NCI-H1436 treated with DMSO at 0.1 percent for 48 hours (cell line): Measurements from ENCODE around the gene HMGCS2.

Source experiments
- DNase-seq: peaks from one replicate; lab custom pipeline; 2025; lab: John Stamatoyannopoulos, UW

HMGCS2 gene

DNA sequence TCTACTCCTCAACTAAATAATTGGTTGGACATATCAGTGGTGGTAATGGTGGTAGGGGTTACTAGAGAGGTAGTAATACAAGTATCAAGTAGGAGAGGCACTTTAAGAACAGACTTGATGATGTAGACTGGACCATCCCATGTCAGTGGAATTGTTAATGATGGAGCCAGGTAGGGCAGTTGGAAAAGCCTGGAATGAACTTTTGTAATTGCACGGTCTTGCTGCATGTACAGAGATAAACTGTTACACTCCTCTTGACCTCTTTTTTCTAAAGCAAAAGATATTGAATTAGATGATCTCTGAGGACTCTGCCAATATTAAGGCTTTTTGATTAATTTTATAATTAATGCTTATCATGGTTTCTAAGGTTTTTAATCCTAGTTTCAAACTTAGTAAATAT, 5.8 kb downstream of the HMGCS2 start:
- DNase-seq, result no peak

DNA sequence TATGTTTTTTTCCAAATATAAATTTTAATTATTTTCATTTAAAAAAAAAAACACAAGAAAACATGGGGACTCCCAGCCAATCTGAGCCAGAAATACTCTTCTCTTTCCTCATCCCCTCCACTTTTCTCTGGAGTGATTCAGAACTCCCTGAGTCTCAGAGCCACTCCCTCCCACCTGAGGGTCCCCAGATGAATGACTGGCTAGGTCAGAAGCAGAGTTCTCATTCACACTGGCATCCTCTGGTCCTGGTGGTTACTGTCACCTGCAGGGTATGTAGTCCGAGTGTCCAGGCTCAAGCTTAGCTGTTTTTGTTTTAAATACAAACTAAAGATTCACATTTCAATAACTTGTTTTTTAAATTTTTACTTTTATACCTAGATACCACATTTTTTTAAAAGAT, 6.3 kb downstream of the HMGCS2 start:
- DNase-seq, result no peak

DNA sequence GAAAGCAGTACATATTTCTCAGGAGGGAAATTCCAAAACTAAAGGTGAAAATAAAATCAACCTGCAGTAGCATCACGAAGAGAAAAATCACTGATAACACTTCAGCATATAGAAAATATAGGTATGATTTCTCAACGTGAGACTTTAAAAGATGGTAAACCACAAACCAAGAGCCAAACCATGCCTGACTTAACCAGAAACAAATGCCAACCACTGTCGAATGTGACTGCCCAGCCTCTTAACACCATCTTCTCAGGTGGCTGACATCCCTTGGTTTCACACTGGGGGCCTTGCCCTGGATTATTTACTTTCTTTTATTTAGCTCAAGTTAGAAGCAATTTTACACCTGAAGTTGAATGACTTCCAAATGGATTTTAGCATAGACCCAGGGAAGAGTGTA, 10.1 kb downstream of the HMGCS2 start:
- no peak for DNase-seq

DNA sequence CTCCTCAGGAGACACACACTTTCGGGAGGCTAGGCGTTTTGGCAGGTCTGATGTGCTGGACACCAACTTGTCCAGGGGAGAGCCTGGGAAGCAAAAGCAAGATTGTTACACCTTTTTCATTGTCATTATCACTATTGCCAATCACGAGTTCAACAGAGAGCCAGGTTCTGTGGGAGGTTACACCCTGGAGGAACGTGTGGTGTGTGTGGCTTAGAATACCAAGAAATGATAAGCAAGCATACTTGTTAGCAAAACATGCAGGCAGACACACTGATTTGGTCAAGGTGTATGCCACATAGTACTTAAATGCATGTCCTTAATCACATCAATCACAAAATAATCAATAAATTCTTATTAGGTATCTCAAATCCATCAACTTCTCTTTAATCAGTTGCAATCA, 16.1 kb downstream of the HMGCS2 start:
- DNase-seq, result no peak

DNA sequence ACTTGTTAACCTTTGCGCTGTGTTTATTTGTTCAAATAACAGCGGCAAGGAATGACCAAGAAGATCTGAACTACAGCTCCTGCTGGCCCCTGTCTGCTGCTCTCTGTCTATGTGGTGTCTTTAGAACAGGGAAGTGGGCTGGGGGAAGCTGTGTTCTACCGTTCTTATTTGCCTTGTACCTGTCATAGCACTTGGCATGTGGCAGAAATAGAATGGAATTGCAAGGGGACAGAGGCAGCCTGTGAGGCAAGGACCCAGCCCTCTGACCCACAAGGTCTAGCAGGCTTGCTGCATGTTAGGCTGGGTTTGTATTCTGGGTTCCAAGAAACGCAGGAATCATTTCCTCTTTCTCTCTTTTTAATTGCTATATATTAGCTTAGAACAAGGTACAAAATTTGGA, 20.7 kb downstream of the HMGCS2 start:
- DNase-seq, result no peak

DNA sequence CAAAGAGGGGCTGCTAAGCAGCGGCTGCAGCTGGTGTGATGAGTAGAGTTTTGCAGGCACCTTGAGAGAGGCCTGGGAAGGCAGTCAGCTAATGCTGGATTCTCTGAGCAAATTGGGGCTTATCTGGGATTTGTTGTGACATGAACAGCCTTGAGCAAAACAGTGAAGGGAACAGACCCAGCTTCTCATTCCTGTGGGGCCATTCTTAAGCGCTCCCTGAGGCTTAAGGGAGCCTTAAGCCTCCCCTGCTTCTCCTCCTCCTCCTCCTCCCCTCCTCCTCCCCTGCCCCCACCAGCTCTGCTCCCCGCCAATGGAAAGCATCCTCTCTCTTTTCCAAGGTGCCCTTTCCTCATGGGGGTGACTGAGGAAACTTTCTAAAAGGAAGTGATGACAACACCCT, 21.3 kb downstream of the HMGCS2 start:
- DNase-seq, result no peak

DNA sequence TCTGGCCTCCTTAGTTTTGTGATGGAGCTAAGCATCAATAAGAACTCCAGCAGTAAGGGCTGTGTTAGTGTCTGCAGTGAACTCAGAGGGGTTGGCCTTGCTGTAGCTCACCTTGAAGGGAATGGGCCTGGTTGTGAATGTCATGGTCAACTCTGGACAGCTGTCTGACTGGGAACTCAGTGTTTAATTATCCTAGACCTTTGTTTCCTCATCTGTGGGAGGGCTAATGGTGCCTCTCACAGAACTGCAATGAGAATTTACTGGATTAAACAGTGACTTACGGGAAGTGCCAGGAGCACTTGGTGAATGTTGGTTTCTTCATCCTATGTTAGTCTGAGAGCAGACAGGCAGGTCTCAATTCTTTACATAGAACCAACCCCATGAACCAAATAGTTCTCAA, 23.7 kb downstream of the HMGCS2 start:
- DNase-seq, result no peak

DNA sequence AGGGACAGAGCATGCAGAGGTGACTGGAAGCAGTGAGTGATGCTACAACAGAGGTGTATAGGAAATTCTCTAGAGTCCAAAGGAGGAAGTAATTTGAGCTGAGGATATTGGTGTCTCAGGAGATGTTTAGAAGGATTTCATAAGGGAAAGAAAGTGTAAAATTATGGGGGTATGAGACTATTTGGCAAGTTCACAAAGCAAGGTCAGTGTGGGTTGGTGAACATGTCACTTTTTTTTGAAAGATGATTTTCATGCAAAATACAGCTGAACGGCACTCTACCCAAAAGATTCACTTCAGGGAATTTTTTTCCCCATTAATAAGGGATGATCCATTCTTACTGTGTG, 24.1 kb downstream of the HMGCS2 start:
- no peak for DNase-seq

DNA sequence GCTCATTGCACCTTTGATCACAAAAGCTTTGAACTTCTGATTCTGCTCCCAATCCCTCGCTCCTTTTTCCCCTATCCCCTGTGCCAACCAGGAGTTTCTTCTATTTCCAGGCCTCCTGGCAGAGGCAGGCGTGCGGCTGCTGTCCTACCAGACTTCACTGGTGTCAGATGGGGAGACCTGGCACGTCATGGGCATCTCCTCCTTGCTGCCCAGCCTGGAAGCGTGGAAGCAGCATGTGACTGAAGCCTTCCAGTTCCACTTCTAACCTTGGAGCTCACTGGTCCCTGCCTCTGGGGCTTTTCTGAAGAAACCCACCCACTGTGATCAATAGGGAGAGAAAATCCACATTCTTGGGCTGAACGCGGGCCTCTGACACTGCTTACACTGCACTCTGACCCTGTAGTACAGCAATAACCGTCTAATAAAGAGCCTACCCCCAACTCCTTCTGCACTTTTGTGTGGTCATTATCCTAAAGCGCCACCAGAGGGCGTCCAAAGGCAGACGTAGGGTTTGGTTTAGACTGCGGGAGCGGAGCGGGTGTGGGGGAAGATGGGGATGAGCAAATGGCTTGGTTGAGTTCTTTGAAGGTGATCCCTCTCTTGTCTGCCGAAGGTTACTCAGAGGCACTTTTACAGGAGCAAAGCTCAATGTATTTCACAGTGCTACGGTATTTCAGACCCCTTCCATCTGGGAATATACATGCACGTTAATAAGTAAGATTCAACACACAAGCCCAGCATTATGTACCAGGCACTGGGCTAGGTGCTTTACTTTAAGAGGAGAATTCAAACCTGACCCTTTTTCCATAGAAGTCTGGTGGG, 24.7 kb downstream of the HMGCS2 start:
- DNase-seq, result no peak

DNA sequence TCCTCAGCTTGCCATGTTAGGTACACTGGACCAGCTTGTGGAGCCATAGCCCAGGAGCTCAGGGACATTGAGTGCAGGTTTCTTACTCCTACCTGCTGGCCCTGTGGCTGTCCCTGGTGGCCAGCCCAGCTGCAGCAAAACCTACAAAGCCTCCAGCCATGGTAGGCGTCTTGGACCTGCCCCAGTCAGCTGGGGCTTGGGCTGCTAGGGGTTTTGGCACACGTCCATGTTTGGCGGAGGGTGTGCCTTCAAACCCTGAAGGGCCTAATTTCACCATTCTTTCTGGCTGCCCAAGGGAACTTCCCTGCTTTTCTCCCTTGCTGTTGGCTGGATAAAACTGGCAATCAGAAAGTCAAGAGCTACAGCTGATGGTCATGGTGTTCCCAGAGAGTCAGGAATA, 25.4 kb downstream of the HMGCS2 start:
- DNase-seq, result no peak

DNA sequence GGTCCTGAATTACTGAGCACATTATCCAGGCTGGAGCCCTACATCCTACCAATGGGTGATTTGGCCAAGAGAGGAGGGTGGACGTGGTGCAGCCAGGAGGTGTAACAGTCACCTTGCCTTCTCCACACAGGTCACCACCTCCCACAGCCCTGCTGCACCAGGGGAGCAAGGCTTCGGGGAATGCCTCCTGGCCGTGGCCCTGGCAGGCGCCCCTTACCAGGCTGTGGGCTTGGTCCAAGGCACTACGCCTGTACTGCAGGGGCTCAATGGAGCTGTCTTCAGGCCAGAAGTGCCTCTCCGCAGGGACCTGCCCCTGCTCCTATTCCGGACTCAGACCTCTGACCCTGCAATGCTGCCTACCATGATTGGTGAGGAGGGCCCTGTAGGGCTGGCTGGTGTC, 26.0 kb downstream of the HMGCS2 start:
- no peak for DNase-seq

DNA sequence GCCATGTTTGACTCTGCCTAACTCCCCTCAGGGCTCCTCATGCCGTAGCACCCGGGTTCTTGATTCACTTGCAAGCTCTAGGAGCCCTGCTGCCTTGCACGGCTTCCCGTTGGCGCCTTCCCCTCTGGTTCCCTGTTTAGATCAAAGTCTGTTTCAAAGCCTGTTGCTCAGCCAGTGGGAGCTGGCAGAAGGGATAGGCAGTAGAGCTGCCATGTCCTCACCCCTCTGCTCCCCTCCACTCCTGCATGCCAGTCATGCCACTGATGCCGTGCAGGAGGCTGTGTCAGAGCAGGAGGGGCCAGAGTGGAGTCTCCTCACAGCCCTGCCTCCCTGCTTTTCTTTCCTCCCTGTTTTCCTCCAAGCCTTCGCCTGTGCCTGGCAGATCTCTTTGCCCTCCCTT, 26.5 kb downstream of the HMGCS2 start:
- no peak for DNase-seq

DNA sequence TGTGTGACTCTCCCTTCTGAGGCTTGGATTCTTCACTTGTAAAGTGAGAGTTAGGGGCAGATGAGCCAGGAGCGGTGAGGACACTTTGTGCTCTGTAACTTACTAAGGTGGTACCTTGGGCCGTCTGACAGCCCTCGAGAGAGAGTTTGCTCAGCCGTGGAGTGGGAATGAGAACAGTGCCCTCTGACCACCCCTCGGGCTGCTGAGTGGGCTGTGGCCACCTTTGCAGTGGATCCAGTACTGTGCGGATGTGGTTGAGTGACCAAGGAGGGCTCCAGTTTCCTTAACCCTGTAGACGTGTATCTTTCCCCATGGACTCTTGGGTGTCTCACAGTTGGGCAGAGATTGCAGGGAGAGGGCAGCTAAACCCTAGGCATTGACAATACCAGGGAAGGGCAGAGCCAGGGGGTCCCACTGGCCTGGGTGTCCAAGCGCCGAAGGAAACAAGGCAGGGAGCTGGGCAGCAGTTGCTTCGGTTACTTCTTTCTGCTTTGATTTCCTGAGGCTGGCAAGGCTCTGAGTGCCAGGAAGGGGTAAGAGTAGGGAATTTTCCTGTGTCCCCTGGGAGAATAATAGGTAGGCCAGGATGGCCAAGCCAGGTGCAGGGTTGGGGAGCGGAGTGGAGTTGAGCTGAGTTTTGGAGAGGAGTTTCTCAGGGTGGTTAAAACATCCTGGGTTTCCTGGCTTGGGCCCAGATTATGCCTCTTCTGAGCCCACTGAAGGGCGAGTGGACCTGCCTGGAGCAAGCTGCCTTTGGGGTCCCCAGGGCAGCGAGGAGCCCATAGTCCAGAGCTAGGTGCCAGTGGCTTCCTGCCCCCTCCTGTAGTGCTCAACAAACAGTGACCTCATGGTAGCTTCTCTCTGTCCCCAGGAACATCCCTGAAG, 27.6 kb downstream of the HMGCS2 start:
- DNase-seq, result no peak

DNA sequence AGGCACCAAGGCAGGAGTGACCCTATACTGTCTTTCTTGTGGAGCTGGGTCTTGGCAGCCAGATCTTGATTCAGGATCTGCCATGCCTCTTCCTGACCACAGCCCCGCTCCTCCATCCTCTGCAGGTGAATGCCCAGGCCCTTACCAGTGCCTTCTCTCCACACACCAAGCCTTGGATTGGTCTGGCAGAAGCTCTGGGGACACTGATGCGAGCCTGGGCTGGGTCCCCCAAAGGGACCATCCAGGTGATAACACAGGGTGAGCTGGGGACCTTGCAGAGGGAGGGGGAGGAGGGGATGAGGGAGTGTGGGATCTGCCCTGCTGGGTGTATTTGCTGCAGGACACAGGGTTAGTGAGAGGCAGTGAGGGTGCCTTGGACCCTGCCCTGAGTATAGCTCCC, 28.4 kb downstream of the HMGCS2 start:
- DNase-seq, result no peak

DNA sequence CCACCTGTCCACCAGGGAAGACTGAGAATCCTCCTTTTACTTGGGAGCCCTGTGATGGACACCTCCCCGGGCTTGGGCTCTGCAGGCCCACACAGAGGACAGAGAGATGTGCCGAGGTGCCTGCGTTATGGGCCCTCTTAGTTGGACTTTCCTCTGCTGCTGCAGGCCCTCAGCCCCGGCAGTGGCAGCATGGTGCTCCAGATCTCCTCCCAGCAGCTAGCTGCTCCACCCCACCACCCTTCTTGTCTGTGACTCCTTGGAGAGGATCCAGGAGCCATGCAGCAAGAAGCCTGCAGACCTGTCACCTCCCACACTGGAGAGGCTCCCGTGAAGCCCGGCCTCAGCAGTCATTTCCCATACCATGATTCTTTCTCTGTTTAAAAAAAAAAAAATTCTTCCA, 29.6 kb downstream of the HMGCS2 start:
- DNase-seq, result no peak

DNA sequence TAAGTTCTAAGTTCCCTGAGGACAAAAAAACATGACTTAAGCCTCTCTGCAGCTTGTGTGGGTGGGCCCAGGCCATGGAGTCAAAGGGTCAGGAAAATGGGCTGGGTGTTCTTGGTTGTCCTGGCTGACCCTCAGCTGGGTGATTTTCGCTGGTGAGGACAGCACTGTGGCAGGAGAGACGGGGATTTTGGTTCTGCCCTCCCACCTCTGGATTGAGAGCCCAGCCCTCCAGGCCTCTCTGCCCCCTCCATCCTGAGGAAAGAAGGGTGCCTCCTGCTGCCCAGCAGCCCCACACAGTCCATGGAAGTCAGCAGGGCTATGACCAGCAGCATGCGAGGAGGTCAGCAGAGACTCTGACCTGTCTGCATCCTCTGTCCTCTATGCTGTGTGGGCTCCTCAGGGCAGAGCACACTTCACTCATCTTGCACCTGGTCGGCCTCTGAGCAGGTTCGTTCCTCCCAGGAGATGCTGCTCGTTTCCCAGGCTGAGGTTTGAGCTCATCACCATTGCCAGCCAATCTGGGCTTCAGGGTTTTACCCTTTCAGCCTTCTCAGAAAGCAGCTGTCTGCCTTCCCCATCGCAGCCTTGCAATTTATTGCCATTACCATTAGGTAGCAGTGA, 30.5 kb downstream of the HMGCS2 start:
- no peak for DNase-seq

DNA sequence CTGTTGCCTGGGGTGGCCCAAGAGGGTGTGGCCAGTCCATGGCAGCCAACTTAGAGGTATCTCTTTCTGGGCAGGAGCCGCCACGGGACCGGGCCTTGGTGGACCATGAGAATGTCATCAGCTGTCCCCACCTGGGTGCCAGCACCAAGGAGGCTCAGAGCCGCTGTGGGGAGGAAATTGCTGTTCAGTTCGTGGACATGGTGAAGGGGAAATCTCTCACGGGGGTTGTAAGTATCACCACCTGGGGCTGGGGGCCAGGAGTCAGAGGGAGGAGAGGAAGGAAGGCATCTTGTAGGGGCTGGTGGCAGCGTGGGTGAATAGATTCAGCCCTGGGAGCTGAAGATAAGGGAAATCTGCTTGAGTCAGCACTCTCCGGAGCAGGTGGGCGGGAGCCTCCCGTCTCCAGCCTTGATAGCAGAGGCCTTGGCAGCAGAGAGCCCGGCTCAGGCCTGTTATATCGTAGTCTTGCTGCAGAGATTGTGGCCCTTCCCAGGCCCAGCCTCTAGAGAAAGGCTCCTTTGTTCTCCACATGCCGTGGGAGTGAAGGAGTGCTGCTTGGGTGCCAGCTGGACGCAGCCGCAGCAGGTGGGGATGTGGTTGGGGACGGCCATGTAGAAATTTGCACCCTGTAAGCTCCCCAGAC, 31.5 kb downstream of the HMGCS2 start:
- no peak for DNase-seq

DNA sequence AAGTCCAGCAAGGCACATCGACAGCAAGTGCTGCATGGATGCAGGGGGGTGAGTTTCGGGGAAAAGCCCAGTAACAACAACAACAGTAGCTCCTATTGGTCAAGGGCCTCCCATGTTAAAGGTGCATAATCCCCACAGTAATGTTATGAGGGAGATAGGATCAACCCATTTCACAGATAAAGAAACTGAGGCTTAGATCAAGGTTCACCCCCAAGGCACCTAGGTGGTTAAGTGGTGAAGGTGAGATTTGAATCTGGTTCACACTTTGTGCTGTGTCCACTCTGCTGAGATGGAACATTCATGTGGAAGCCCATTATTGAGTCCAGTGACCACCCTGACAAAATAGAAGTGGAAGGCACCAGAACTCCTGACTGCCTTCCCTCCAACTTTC, 32.1 kb downstream of the HMGCS2 start:
- no peak for DNase-seq

DNA sequence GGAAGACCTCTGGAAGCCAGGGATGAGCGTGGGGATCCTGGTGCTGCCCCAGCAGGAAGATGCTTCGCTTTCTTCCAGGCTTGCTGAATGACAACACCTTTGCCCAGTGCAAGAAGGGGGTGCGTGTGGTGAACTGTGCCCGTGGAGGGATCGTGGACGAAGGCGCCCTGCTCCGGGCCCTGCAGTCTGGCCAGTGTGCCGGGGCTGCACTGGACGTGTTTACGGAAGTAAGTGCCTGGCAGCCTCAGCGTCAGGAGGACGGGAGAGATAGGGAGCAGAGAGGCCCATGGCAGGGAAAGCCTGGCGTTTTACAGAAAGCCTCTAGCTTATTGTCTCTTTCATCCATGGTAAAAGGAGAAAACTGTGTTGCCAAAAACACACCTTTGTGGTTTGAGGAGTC, 33.5 kb downstream of the HMGCS2 start:
- DNase-seq, result no peak

DNA sequence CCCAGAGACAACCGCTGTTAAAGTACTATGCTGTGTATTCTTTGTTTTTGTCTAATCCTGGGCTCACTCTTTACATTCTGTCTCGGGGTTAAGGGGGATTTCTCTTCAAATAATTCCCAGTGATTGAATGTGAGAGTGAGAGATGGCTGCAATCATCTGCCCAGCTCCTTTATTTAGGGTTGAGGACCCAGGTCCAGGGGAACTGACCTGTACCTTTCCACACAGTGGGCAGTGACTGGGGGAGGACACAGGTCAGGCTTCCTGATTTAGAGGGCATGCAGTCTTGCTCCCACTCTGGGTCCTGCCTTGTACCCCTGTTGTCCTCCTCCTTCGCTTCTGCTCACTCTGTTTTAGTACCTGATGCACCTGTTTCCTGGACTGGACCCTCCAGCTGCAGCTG, 35.0 kb downstream of the HMGCS2 start:
- no peak for DNase-seq

DNA sequence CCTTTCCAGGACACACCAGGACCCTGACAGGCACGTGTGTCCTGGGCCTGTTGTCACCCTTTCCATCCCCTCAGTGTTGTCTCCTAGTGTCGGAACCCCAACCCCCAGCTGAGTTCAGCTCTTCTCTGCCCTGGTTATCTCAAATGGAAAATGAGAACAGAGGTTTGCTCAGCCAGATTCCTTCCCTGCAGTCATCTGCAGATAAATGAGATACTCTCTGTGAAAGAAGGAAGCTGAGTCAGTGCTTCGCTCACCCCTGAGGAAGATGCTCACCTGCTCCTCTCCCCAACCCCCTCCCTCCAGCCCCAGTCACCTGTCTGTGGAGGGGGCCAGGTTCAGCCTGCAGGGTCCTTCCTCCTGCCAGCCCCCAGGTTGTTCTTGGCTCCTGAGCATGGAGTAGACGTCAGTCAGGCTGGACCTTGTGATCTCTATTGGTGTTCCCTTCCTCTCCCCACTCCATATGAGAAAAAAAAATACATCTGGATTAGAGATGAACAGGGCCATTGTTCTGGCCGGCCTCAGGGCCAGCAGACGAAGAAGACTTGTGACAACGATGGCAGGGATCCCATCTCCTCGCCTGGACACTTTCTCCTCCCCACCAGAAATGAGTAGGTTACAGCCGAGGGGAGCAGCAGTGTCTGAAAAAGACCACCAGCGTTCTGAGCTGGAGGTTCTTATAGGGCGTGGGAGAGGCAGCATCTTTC, 36.1 kb downstream of the HMGCS2 start:
- no peak for DNase-seq
